Measurements from ENCODE around the gene TSLP.

Gene TSLP

DNA sequence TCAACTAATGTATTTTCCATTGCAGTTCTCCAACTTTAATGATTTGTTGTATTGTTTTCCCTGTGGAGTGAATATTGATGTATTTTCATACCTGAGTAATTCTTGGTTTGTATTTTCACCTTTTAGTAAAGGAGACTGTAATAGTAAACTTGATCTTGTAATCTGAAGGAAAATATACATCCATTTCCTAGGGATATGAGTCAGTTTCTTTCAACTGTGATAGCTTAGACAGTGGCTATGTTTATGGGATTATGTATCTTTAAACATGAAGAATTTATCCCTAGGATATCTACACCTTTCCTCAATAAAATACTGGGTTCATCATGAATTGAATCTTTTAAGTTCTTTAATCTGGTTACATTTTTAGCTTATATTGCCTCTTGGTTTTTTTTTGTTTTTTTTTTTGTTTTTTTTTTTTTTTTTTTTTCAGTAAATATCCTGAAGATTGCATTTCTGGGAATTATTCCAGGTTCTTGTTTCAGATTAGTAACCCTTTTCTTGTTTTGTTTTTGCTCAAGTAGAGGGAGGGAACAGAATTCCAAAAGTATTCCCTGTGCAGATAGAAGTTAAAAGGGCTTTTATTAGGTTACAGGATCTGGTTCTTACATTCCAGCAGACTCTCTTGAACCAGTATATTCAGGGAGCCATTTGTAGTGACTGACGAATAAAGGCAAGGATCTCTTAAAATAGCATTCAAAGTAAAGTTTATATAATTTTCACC is 27.7 kb downstream of the TSLP start:
- no peak for DNase-seq (ENCODE audit: low spot score)

DNA sequence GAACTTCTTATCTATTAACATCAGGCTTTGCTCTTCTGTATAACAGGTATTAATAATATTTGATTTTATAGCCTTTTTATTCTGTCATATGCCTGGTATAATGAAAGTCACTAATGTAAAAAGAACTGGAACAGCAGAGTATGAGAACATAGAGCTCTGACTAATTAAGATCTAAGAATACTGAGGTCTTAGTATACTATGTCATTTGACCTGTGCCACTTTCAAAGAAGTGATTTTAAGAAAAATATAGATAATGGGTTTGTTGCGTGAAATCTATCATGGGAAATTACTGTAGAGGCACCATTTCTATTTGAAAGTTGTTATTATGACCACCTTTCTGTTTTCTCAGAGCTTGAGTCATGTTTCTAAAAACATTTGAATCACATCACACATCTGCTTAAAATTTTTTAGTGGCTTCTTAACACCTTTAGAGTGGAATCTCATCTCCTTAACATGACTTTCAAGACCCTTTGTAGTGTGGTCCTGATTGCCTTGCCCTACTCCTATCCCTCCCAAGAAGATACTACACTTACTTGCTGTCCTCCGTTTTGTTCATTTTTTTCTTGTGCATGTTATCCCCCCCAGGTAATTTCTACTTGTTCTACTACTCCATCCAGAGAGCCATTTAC is 34.9 kb downstream of the TSLP start:
- no peak for DNase-seq (ENCODE audit: low spot score)

DNA sequence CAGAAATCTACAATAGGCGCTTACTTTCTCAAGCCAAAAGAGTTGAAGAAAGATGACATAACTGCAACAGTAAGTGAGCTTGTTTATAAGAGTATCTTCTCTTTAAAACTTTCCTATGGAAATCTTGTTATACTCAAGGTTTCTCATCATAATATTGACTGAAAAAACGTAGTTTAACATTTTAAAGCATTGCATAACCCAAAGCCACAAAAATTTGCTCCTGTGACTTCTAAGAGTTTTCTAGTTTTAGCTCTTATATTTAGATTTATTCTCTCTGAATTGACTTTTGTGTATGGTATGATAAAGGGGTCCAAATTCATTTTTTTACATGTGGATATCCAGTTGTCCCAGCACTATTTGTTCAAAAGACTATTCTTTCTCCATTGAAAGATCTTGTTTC is 35.9 kb downstream of the TSLP start:
- no peak for DNase-seq (ENCODE audit: low spot score)

DNA sequence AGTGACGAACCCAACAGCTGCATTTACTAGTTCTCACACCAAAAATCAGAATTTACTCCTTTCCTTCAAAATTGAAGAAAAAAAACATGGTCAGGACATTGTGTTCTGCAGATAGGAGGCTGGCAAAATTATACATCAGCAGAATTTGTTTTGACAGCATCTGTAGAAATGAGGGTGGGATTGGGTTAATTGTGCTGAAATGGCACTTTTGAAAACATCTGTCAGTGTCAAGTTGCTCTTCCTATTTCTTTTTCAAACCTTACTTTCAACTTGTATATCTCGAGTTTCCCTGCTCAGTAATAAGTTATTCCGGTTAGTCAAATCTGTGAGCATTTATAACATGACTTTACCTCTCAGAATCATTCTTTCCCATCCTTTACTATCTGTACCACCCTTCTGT is 40.4 kb downstream of the TSLP start:
- no peak for DNase-seq (ENCODE audit: low spot score)

DNA sequence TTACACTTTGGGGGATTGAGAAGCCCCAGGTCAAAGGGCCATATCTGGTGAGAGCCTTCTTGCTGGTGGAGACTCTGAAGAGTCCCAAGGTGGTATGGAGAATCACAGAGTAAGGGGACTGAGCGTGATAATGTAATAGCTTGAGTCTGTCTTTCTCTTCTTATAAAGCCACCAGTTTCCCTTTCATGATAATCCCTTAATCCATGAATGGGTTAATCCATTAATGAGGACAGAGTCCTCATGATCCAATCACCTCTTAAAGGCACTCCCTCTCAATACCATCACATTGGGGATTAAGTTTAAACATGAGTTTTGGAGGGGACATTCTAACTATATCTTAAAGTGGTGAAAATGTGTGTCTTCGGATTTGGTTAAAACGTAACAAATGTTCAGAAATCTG is 42.2 kb downstream of the TSLP start:
- no peak for DNase-seq (ENCODE audit: low spot score)

DNA sequence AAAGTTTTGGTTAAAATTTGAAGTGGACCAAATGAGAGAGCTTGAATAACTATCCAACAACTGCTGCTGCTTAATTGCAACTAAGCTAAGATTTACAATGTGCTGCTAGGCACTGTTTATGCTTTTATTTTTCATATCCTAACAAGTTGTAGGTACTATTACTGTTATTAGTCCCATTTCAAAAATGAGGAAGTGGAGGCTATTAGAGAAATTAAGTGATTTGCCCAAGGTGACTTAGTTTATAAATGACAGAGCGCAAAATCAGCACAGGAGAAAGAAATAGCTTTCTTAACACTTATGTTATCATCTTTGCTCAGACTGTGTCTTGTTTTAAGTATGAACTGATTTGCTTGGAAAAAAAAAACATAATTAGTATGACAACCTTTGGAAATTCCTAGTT is 43.7 kb downstream of the TSLP start:
- no peak for DNase-seq (ENCODE audit: low spot score)

DNA sequence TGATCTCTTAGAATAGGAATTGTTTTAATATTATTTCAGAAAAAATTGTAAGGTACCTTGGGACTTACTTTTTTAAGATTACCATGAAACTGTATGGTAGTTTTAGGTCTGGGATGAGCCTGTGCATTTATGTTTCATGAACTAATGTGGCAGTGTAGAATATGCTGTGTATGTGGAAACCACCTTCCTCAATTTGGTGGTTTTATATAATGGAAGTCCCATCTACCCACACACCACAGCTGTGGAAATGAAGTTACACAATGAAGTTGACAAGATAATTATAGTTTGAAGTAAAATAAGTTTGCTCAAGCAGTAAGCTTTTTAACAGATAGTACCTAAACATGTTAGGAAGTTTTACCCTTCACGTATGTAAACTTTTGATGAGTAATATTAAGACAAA is 45.0 kb downstream of the TSLP start:
- no peak for DNase-seq (ENCODE audit: low spot score)

DNA sequence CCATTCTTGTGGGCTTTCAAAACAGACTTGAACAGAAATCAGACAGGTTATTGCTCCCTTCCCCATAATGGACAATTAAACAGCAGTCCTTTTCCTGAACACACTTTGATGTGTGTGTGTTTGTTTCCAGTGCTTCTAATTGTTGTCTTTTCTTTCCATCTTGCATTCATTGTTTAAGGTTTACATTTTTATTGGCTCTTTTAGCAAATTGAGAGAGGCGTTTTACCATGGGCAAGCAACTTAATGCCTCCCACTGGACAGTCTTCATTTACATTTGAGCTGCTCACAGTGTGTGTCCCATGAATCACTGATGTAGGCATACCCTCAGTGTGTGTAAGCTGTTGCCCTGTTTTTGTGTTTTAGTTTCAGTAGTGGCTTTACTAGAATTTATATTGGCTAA is 45.6 kb downstream of the TSLP start:
- DNase-seq (ENCODE audit: low spot score) = no peak

DNA sequence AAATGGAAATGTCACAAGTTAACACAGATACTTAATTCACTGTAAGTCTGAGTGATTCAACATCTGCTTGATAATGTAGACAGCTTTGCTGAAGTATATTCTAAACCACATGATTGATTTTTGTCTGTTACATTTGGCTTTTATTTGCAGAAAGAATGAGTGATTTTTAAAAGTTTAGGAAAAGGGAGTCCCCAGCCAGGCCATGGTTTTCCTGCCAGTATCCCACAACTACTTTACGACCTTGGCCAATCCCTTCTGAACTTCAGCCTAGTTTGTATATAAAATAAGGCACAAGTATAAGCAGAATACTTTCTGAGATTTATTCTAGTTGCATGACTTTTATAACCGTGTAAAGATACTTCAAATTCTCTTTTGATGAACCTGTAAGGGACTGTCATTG is 47.7 kb downstream of the TSLP start:
- no peak for DNase-seq (ENCODE audit: low spot score)

DNA sequence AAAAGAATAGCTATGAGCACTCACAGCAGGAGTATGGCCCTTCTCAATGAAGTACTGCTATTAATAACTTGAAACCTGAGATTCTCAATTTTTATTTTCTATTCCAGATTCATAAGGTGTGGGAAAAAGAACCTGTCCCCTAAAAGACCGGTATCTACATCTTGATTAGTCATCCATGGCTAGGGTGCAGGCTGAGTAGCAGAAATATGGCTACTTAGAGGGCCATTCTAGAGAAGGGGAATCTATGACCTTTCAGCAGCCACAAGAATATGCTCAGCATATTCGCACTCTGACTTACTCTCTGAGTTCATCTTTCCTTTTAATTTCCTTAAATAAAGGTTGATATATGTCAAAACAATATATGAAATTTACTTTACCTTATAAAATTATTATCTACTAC is 48.3 kb downstream of the TSLP start:
- DNase-seq (ENCODE audit: low spot score) = no peak

DNA sequence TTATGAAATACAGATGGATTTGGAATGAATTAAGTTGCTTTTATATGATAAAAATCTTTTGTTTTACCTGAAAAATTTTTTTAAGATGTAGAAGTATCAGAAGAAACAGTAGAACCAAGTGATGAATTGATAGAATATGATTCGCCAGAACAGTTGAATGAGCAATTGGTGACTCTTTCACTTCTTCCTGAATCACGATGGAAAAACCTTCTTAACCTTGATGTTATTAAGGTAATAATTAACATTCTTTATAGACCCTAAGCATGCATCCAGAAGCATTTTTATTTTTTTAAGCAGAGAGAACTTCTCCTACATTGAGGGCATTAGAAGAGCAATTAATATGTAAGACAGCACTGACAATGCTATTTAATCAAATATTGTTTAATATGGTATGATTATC is 49.4 kb downstream of the TSLP start:
- no peak for DNase-seq (ENCODE audit: low spot score)

DNA sequence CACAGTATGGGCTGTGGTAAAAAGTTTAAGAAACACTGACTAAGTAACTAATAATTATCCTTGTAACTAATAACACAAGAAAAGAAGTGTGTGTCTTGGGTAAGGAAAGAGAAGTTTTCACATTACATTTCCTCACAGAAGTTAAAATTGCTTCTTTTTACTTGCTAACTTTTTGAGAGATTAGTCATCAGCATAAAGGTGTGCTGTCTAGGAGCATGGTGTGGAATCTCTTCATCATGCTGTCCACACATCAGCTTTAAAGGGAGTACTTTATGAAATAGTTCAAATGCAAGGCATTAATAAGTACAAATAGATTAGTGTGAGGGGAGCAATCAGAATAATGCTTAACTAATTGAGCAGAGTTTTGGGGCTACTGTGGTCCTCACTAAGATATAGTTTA is 50.4 kb downstream of the TSLP start:
- no peak for DNase-seq (ENCODE audit: low spot score)

DNA sequence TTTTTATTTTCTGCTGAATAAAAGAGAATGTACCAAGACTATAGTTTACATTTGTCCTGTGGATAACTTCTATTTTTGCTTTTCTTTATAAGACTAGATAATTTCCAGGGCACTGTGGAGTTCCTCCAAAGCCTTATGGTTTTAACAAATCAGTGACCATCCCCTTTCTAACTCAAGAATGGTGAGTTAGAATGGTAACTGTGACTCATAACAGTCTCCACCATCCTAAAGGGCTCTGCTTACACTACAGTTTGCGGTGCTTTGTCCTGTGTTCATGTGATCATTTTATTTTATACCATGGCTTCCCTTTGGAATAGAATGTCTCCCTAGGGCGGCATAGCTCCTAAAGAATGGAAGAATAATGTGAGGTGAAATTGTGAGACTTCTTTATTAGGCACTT is 50.9 kb downstream of the TSLP start:
- no peak for DNase-seq (ENCODE audit: low spot score)

DNA sequence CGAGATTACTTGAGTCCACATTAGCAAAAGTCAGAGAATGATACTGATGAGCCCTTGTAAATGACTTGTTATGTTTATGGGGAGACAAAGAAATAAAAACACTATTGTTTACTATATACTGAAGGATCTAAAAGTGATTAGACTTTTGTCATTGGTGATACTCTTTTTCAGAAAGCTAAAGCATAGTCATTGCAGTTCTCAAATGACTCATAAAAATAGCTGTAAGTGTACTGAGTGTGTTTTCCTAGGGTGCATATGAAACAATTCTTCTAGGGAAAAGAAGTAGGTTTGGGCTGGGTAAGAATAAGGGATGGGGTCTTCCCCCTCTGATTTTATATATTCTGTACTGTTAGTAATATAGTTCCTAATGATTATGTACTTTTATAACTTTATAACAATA is 53.3 kb downstream of the TSLP start:
- DNase-seq (ENCODE audit: low spot score) = no peak

DNA sequence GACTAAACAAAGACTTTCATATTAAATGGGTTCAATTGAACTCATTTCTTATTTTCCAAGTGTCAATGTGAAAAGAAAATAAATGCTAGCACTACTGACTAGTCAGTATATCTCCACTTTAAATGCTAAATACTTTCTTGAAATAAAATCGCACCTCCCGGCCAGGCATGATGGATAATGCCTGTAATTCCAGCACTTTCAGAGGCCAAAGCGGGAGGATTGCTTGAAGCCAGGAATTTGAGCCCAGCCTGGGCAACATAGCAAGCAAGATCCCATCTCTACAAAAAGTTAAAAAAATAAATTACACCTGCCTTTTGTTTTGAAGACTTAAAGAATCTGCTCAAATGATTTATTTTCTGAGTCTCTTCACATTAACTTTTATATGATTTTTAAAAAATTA is 55.4 kb downstream of the TSLP start:
- no peak for DNase-seq (ENCODE audit: low spot score)
